Activated CD4-positive, alpha-beta T cell treated with anti-CD3 and anti-CD28 coated beads for 1 hour (primary cell): ENCODE data around the gene OBSCN.

ENCODE experiments used
- DNase-seq: peaks from one replicate; pipeline ENCODE4 v3.0.0-alpha.2; 2020

The OBSCN gene

GRCh38 chr1:228207851-228208821, at the start of gene OBSCN:
OBSCN (plus strand) TSS chr1:228208044; CDS start chr1:228211784, 3,740 bp downstream.
- DNase-seq = no peak

GRCh38 chr1:228158151-228159007, 49.5 kb upstream of the OBSCN start:
- DNase-seq = no peak

- DNase-seq = no peak
Observed at GRCh38 chr1:228159008-228159665, 48.7 kb upstream of the OBSCN start.

- DNase-seq = no peak
Observed at GRCh38 chr1:228160201-228160761, 47.6 kb upstream of the OBSCN start.

GRCh38 chr1:228161362-228161761, 46.5 kb upstream of the OBSCN start:
- no peak for DNase-seq

- DNase-seq = no peak
Observed at GRCh38 chr1:228161866-228162265, 46.0 kb upstream of the OBSCN start.

- no peak for DNase-seq
Observed at GRCh38 chr1:228162286-228163006, 45.4 kb upstream of the OBSCN start.

- DNase-seq = no peak
Observed at GRCh38 chr1:228163007-228163753, 44.7 kb upstream of the OBSCN start.

- no peak for DNase-seq
Observed at GRCh38 chr1:228163776-228164519, 43.9 kb upstream of the OBSCN start.

GRCh38 chr1:228164561-228165371, 43.1 kb upstream of the OBSCN start:
- DNase-seq = no peak

GRCh38 chr1:228165372-228166169, 42.3 kb upstream of the OBSCN start, which contains the start of gene IBA57:
IBA57 (plus strand) TSS chr1:228165804; CDS start chr1:228165817, 13 bp downstream.
- DNase-seq = peak; percentile 100

GRCh38 chr1:228166170-228166936, 41.5 kb upstream of the OBSCN start:
- no peak for DNase-seq

- DNase-seq = no peak
Observed at GRCh38 chr1:228168563-228169270, 39.1 kb upstream of the OBSCN start.

GRCh38 chr1:228169345-228169744, 38.5 kb upstream of the OBSCN start:
- DNase-seq = no peak

- DNase-seq = no peak
Observed at GRCh38 chr1:228170666-228171065, 37.2 kb upstream of the OBSCN start.

- DNase-seq = no peak
Observed at GRCh38 chr1:228171221-228171891, 36.5 kb upstream of the OBSCN start.
